NB4 (cell line): ENCODE data around the gene TAPT1.
A peak's percentile ranks its signal among the peaks of the same experiment; 100 is the strongest.

Experiments used
- DNase-seq: peaks from one replicate; pipeline ENCODE4 v3.0.0; 2010; ENCODE audit warnings: low read depth
- H3K4me3 ChIP-seq: one replicate; pipeline ENCODE4 v1.5.1; 2011; ENCODE audit warnings: mild to moderate bottlenecking, low read depth, low read length, moderate library complexity
- CTCF ChIP-seq: IDR thresholded peaks from one replicate; pipeline ENCODE4 v1.5.1; 2012; ENCODE audit warnings: low read depth, low read length
- MAX ChIP-seq: IDR thresholded peaks from 2 replicates; pipeline ENCODE4 v1.6.1; 2011; ENCODE audit warnings: low read depth, low read length
- MYC ChIP-seq: IDR thresholded peaks from 2 replicates; pipeline ENCODE4 v1.6.1; 2011; ENCODE audit warnings: low read depth, low read length
- POLR2A ChIP-seq: IDR thresholded peaks from 2 replicates; pipeline ENCODE4 v1.6.1; 2011; ENCODE audit warnings: mild to moderate bottlenecking; ENCODE audit not compliant: insufficient read length; ENCODE audit errors: extremely low read depth

Gene TAPT1

GRCh38 chr4:16239086-16239485 is 12.8 kb upstream of the TAPT1 start:
- TF ChIP-seq CTCF (no peak), MYC (no peak), POLR2A (no peak), MAX (no peak)

GRCh38 chr4:16238327-16238726 is 12.1 kb upstream of the TAPT1 start:
- DNase-seq, result peak; percentile 52
- TF ChIP-seq MYC, result 0 out of 2 replicates have a peak, but pooled peaks have one; percentile 16
- TF ChIP-seq POLR2A, result no peak
- TF ChIP-seq CTCF, result no peak
- peak; percentile 82 for TF ChIP-seq MAX
- H3K4me3 ChIP-seq, result no peak overlapping the region

More at GRCh38 chr4:16239086-16239485, 12.8 kb upstream of the TAPT1 start:
- DNase-seq, result no peak
- no peak overlapping the region for H3K4me3 ChIP-seq

- TF ChIP-seq MYC, result peak; percentile 59
- peak; percentile 65 for TF ChIP-seq MAX
- no peak for TF ChIP-seq POLR2A
- no peak for TF ChIP-seq CTCF
- peak; percentile 95 for DNase-seq
- H3K4me3 ChIP-seq, result no peak overlapping the region
These were observed 11.4 kb upstream of the TAPT1 start for GRCh38 chr4:16237715-16238114.

GRCh38 chr4:16236402-16237023 is 10.2 kb upstream of the TAPT1 start:
- DNase-seq, result no peak
- TF ChIP-seq MAX (no peak), MYC (no peak), CTCF (no peak), POLR2A (no peak)
- no peak overlapping the region for H3K4me3 ChIP-seq

- TF ChIP-seq POLR2A, result no peak
- TF ChIP-seq CTCF, result no peak
- TF ChIP-seq MAX, result no peak
- no peak for TF ChIP-seq MYC
- H3K4me3 ChIP-seq, result no peak overlapping the region
- DNase-seq, result no peak
These were observed 8.9 kb upstream of the TAPT1 start for GRCh38 chr4:16235209-16235608.
